ENCODE data around the gene RAB30. TPM values are rescaled to one million over a fixed set of nuclear protein-coding genes. Genes with fewer than 3 reads are reported as not detected.

Gene RAB30
- total RNA-seq, 4 donors from 2014 or later: 12.4 to 113 (median 48.4) TPM

- peak overlapping the region; percentile 60 to 79 for H3K27ac ChIP-seq
- TF ChIP-seq CTCF (IDR thresholded peaks at IDR 0.05) (no peak), POLR2A (IDR thresholded peaks at IDR 0.05) (no peak)
These were observed 44.4 kb upstream of the RAB30 start for GRCh38 chr11:83116015-83116641.

DNA sequence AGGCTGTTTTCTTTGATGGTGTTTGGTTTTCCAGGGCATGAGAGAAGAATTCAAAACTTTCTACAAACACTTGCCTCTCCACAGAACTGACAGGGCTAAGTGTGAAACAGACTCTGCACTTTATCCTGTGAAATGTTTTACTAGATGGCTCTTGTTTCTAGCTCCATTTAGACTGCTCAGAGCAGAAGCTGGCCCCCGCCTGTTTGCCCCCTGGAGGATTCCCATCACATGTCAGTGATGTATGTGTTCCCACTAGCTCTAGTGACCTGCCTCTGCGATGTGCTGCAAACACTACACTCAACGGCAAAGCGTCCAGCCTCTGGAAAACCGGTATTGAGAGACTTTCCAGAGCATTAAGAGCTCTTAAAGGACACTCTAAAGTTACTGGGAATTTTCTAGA, 43.9 kb upstream of the RAB30 start:
- DNase-seq: peak in 1 of 2 donors; percentile 51
- Histone ChIP-seq H3K36me3 (no peaks in the 10 kb centered on the region), H3K9me3 (no peaks in the 10 kb centered on the region), H3K27ac (peak overlapping the region; percentile 29 to 79), H3K4me3 (no peak overlapping the region), H3K4me1 (no peaks in the 10 kb centered on the region), H3K27me3 (no peaks in the 10 kb centered on the region)
- TF ChIP-seq CTCF (IDR thresholded peaks at IDR 0.05): no peak
- no peak for TF ChIP-seq POLR2A (IDR thresholded peaks at IDR 0.05)
- intact Hi-C loops (cut with DNase I; ENCODE audit: low total_unique reads): no loop called here

More at GRCh38 chr11:83116015-83116641, 44.4 kb upstream of the RAB30 start:
- no peak for DNase-seq
- H3K4me3 ChIP-seq: no peak overlapping the region
- H3K4me1 ChIP-seq: no peaks in the 10 kb centered on the region
- intact Hi-C loops (cut with DNase I; ENCODE audit: low total_unique reads): no loop called here
- H3K36me3 ChIP-seq: no peaks in the 10 kb centered on the region
- H3K9me3 ChIP-seq: no peaks in the 10 kb centered on the region
- no peaks in the 10 kb centered on the region for H3K27me3 ChIP-seq

- intact Hi-C loops (cut with DNase I; ENCODE audit: low total_unique reads): no loop called here
- TF ChIP-seq POLR2A (IDR thresholded peaks at IDR 0.05): no peak
- TF ChIP-seq CTCF (IDR thresholded peaks at IDR 0.05): no peak
- Histone ChIP-seq H3K4me3 (no peak overlapping the region), H3K4me1 (no peaks in the 10 kb centered on the region), H3K27ac (peak overlapping the region; percentile 29 to 79), H3K27me3 (no peaks in the 10 kb centered on the region), H3K9me3 (no peaks in the 10 kb centered on the region), H3K36me3 (no peaks in the 10 kb centered on the region)
- no peak for DNase-seq
These were observed 43.3 kb upstream of the RAB30 start for GRCh38 chr11:83115026-83115425.

DNA sequence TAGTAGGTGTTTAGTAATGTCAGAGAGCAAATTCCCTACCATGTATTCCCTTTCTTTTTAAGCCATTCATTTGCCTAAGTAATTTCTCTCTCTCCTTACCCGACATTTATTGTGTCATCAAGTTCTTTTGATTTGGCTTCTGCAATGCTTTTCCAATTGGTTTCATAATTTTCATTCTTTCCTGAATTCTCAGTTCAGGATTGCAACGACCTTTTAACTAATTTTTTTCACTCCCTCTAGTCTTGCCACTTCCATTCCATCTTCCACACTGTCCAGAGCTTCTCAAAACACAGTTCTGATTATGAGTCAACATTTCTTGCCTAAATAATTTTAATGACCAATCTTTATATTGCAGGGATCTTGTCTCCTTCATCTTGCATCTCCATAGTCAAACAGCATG, 41.2 kb upstream of the RAB30 start:
- no peak for TF ChIP-seq CTCF (IDR thresholded peaks at IDR 0.05)
- TF ChIP-seq POLR2A (IDR thresholded peaks at IDR 0.05): no peak

GRCh38 chr11:83105168-83105567, 33.5 kb upstream of the RAB30 start:
- Histone ChIP-seq H3K9me3 (no peaks in the 10 kb centered on the region), H3K4me3 (no peak overlapping the region), H3K4me1 (no peaks in the 10 kb centered on the region), H3K27me3 (no peaks in the 10 kb centered on the region), H3K36me3 (no peaks in the 10 kb centered on the region), H3K27ac (no peak overlapping the region)
- DNase-seq: no peak
- intact Hi-C loops (cut with DNase I; ENCODE audit: low total_unique reads): no loop called here
- TF ChIP-seq POLR2A (IDR thresholded peaks at IDR 0.05) (no peak), CTCF (IDR thresholded peaks at IDR 0.05) (no peak)

More for the DNA sequence above, 41.2 kb upstream of the RAB30 start:
- no peak overlapping the region for H3K4me3 ChIP-seq
- no peak for DNase-seq
- H3K4me1 ChIP-seq: no peaks in the 10 kb centered on the region
- H3K27me3 ChIP-seq: no peaks in the 10 kb centered on the region
- H3K27ac ChIP-seq: no peak overlapping the region
- no peaks in the 10 kb centered on the region for H3K9me3 ChIP-seq
- no peaks in the 10 kb centered on the region for H3K36me3 ChIP-seq
- intact Hi-C loops (cut with DNase I; ENCODE audit: low total_unique reads): no loop called here
